K562 (cell line): Measurements from ENCODE around the gene SAP25. TPM values are rescaled to one million over a fixed set of nuclear protein-coding genes. Genes with fewer than 3 reads are reported as not detected.

Experiments
- ARID1B ChIP-seq: fragments of 450-650 bp; IDR thresholded peaks from 2 replicates; pipeline ENCODE4 v1.6.1; 2016; ENCODE audit warnings: antibody characterized with exemption, mild to moderate bottlenecking, inconsistent platforms
- DPF2 ChIP-seq: fragments of 450-650 bp; IDR thresholded peaks from 2 replicates; pipeline ENCODE4 v1.6.1; 2016
- EP300 ChIP-seq: IDR thresholded peaks from 2 replicates; pipeline ENCODE4 v1.6.1; 2012; ENCODE audit warnings: low read length, improper control_type of control experiment
- GABPB1 ChIP-seq: sonication (generic); formaldehyde crosslinking; IDR thresholded peaks from 2 replicates; pipeline ENCODE4 v1.8.0; 2022; ENCODE audit warnings: mild to moderate bottlenecking, missing genetic modification reagents
- HBP1 ChIP-seq: fragments of 450-650 bp; formaldehyde crosslinking; IDR thresholded peaks from 2 replicates; pipeline ENCODE4 v1.4.0; 2022; ENCODE audit warnings: missing genetic modification characterization
- HNRNPLL ChIP-seq: fragments of 200-400 bp; formaldehyde crosslinking; IDR thresholded peaks from 2 replicates; pipeline ENCODE4 v1.6.1; 2017; ENCODE audit warnings: low read length, low read depth, mild to moderate bottlenecking; ENCODE audit not compliant: poor library complexity, severe bottlenecking
- IRF1 ChIP-seq: sonication (generic); formaldehyde crosslinking; IDR thresholded peaks from 2 replicates; pipeline ENCODE4 v1.8.0; 2022; ENCODE audit warnings: missing genetic modification reagents, mild to moderate bottlenecking, borderline replicate concordance
- LARP7 ChIP-seq: fragments of 450-650 bp; IDR thresholded peaks from 2 replicates; pipeline ENCODE4 v1.6.1; 2016
- LCOR ChIP-seq: sonication (generic); formaldehyde crosslinking; IDR thresholded peaks from 2 replicates; pipeline ENCODE4 v1.8.0; 2022; ENCODE audit warnings: mild to moderate bottlenecking, missing genetic modification reagents
- NELFE ChIP-seq: IDR thresholded peaks from 2 replicates; pipeline ENCODE4 v1.6.1; 2011; ENCODE audit warnings: mild to moderate bottlenecking; ENCODE audit not compliant: insufficient read depth, insufficient read length
- NR2C1 ChIP-seq, 2 experiments: fragments of 450-650 bp; IDR thresholded peaks; 2 replicates each; pipeline ENCODE4 v1.6.1; 2017; ENCODE audit warnings: mild to moderate bottlenecking in 2 of 2, antibody characterized with exemption in 1 of 2, inconsistent platforms in 1 of 2, missing compliant biosample characterization in 1 of 2, missing genetic modification characterization in 1 of 2
- NUFIP1 ChIP-seq: fragments of 450-650 bp; IDR thresholded peaks from 2 replicates; pipeline ENCODE4 v1.6.1; 2018; ENCODE audit not compliant: partially characterized antibody
- RBM22 ChIP-seq: fragments of 200-400 bp; formaldehyde crosslinking; IDR thresholded peaks from 2 replicates; pipeline ENCODE4 v1.6.1; 2018; ENCODE audit warnings: low read length, low read depth; ENCODE audit not compliant: poor library complexity, severe bottlenecking
- RFX5 ChIP-seq: IDR thresholded peaks from 2 replicates; pipeline ENCODE4 v1.6.1; 2011; ENCODE audit warnings: low read depth, mild to moderate bottlenecking, improper control_type of control experiment, low read length
- SAFB ChIP-seq: fragments of 200-400 bp; formaldehyde crosslinking; IDR thresholded peaks from 2 replicates; pipeline ENCODE4 v1.6.1; 2017; ENCODE audit warnings: low read depth, low read length, borderline replicate concordance
- SAFB2 ChIP-seq: fragments of 200-400 bp; formaldehyde crosslinking; IDR thresholded peaks from 2 replicates; pipeline ENCODE4 v1.6.1; 2018; ENCODE audit warnings: borderline replicate concordance, low read length, low read depth, moderate library complexity; ENCODE audit not compliant: severe bottlenecking
- ZBTB12 ChIP-seq: fragments of 250-450 bp; sonication (Bioruptor Pico); IDR thresholded peaks from 2 replicates; pipeline ENCODE4 v1.4.0; 2020
- ZBTB5 ChIP-seq: fragments of 450-650 bp; IDR thresholded peaks from 2 replicates; pipeline ENCODE4 v1.6.1; 2017; ENCODE audit warnings: antibody characterized with exemption
- ZNF121 ChIP-seq: sonication (generic); formaldehyde crosslinking; conservative IDR thresholded peaks from 2 replicates; pipeline ENCODE4 v1.8.0; 2022; ENCODE audit warnings: missing genetic modification reagents
- ZNF347 ChIP-seq: fragments of 450-650 bp; formaldehyde crosslinking; IDR thresholded peaks from 2 replicates; pipeline ENCODE4 v1.4.0; 2020; ENCODE audit warnings: low read depth, mild to moderate bottlenecking, moderate library complexity
- ZNF561 ChIP-seq: fragments of 450-650 bp; formaldehyde crosslinking; conservative IDR thresholded peaks from 2 replicates; pipeline ENCODE4 v1.4.0; 2020; ENCODE audit warnings: mild to moderate bottlenecking, moderate library complexity
- ZNF655 ChIP-seq: fragments of 250-450 bp; sonication (Bioruptor Pico); IDR thresholded peaks from 2 replicates; pipeline ENCODE4 v1.5.0; 2021
- polyA plus RNA-seq, 8 experiments: library from polyadenylated mRNA; depleted of rRNA in 4 of 8; stranded (reverse) in 5 of 8; unstranded in 3 of 8; fragments of >200 nt; fragmentation: Nextera tagmentation in 2 of 8; fragmentation: Illumina TruSeq in 1 of 8; extraction: Ambion mirVana in 2 of 8; extraction: Trizol in 1 of 8; gene quantifications; 2 replicates each; pipeline versions ENCODE4 v1.2.1 to v1.2.3, GENCODE V29; 2011 to 2014; ENCODE audit warnings: inconsistent platforms in 1 of 8, missing spikeins in 1 of 8
- total RNA-seq, 7 experiments: library from RNA; depleted of rRNA in 6 of 7; stranded (reverse); fragments of >200 nt in 6 of 7; fragmentation: Illumina TruSeq in 2 of 7; extraction: Trizol in 2 of 7; gene quantifications; 2 replicates each; pipeline versions ENCODE4 v1.2.1 to v1.2.3, GENCODE V29; 2011 to 2021; ENCODE audit warnings: low replicate concordance in 1 of 7

Gene SAP25
- total and polyA plus RNA-seq, 9 of the 15 experiments (the other 6 are each of a cell fraction or from before 2014, with no cell fraction given), result 0.13 to 5.3 (median 0.78) TPM; not detected in 1

- TF ChIP-seq HBP1 (CRISPR knock-in tag) (peak; percentile 55; the same call in 1 of the 2 replicates), GABPB1 (peak; percentile 81), LCOR (CRISPR knock-in tag) (no peak), ZBTB12 (peak; percentile 36; the same call in 1 of the 2 replicates), ARID1B (no peak), ZNF121 (CRISPR knock-in tag) (no peak), SAFB (no peak), DPF2 (no peak; the same call in 1 of the 2 replicates), ZNF347 (CRISPR knock-in tag) (no peak), EP300 (peak; percentile 25; the same call in 1 of the 2 replicates), SAFB2 (no peak), NUFIP1 (no peak), NELFE (no peak), IRF1 (no peak), RBM22 (no peak), LARP7 (no peak), RFX5 (peak; percentile 80), HNRNPLL (peak; percentile 38), NR2C1 (IDR thresholded peaks at IDR 0.05) (no peak), NR2C1 (tag; IDR thresholded peaks at IDR 0.05) (0 out of 2 replicates have a peak, but pooled peaks have one; percentile 40), ZNF561 (CRISPR knock-in tag) (no peak), ZNF655 (CRISPR knock-in tag) (no peak), ZBTB5 (no peak)
Observed at GRCh38 chr7:100611983-100612729, 38.5 kb upstream of the SAP25 start, which contains the start of gene MOSPD3 (continued).
